Astrocyte of the cerebellum (primary cell): ENCODE results near the gene ZC3H10.
A peak's percentile ranks its signal among the peaks of the same experiment; 100 is the strongest.

Source experiments
- DNase-seq: peaks from one replicate; pipeline ENCODE4 v3.0.0-alpha.2; 2011; ENCODE audit warnings: low read depth
- H3K4me3 ChIP-seq: 2 replicates; pipeline ENCODE4 v1.5.1; 2011; ENCODE audit warnings: mild to moderate bottlenecking, low read depth, low read length, moderate library complexity
- CTCF ChIP-seq: IDR thresholded peaks from 2 replicates; pipeline ENCODE4 v1.5.1; 2012; ENCODE audit warnings: low read length, low read depth, moderate library complexity, mild to moderate bottlenecking; ENCODE audit errors: missing control alignments
- in situ Hi-C: cut with HindIII; loops from 2 replicates; pipeline ENCODE4 v1.10.0; 2017; ENCODE audit warnings: low sequenced_read_pairs

ZC3H10 gene

GRCh38 chr12:56102683-56103065 is 15.4 kb upstream of the ZC3H10 start:
- no peak for DNase-seq
- no peak for TF ChIP-seq CTCF
- in situ Hi-C loops = no loop called here
- no peak overlapping the region for H3K4me3 ChIP-seq

- no peak for DNase-seq
- peak overlapping the region; percentile 89 for H3K4me3 ChIP-seq
- in situ Hi-C loops = no loop called here
- TF ChIP-seq CTCF = no peak
Observed at GRCh38 chr12:56103066-56103711, 14.9 kb upstream of the ZC3H10 start.

- TF ChIP-seq CTCF = no peak
- in situ Hi-C loops = no loop called here
- no peak for DNase-seq
- peak overlapping the region; percentile 89 for H3K4me3 ChIP-seq
Observed at GRCh38 chr12:56103823-56104108, 14.3 kb upstream of the ZC3H10 start.

GRCh38 chr12:56104109-56104814 is 13.8 kb upstream of the ZC3H10 start, which contains the start of gene PA2G4:
Gene PA2G4, plus strand, starts transcription at chr12:56104559. Its CDS starts 179 bp downstream, at chr12:56104738.
- in situ Hi-C loops = no loop called here
- peak; percentile 95 for DNase-seq
- peak within 1 kb of the TSS; percentile 89 for H3K4me3 ChIP-seq
- no peak for TF ChIP-seq CTCF

- TF ChIP-seq CTCF = no peak
- no peak for DNase-seq
- in situ Hi-C loops = no loop called here
- peak overlapping the region; percentile 89 for H3K4me3 ChIP-seq
Observed at GRCh38 chr12:56104815-56105608, 13.1 kb upstream of the ZC3H10 start.

- DNase-seq = no peak
- in situ Hi-C loops = no loop called here
- TF ChIP-seq CTCF = no peak
- H3K4me3 ChIP-seq = peak overlapping the region; percentile 89
Observed at GRCh38 chr12:56105609-56105902, 12.5 kb upstream of the ZC3H10 start.
